Mesendoderm (in vitro differentiated cells): ENCODE data around the gene IL18RAP.

Experiments used
- DNase-seq: peaks from one replicate; pipeline ENCODE4 v3.0.0; 2013
- H2AK5ac ChIP-seq: 2 replicates; pipeline ENCODE4 v1.6.1; 2013; ENCODE audit warnings: low read length, inconsistent platforms
- H2BK120ac ChIP-seq: 2 replicates; pipeline ENCODE4 v1.6.1; 2013; ENCODE audit warnings: low read depth, mild to moderate bottlenecking, low read length, moderate library complexity, mixed read lengths
- H2BK15ac ChIP-seq: replicated peaks from 2 replicates; pipeline ENCODE4 v1.6.1; 2013; ENCODE audit warnings: low read depth, mild to moderate bottlenecking, moderate library complexity
- H2BK5ac ChIP-seq: 2 replicates; pipeline ENCODE4 v1.6.1; 2013; ENCODE audit warnings: low read length, inconsistent platforms
- H3K18ac ChIP-seq: 2 replicates; pipeline ENCODE4 v1.6.1; 2013; ENCODE audit warnings: mild to moderate bottlenecking, low read length, mixed read lengths
- H3K23ac ChIP-seq: one replicate; pipeline ENCODE4 v1.6.1; 2013; ENCODE audit warnings: low read length
- H3K27ac ChIP-seq: 2 replicates; pipeline ENCODE4 v1.5.1; 2013; ENCODE audit warnings: low read depth, mild to moderate bottlenecking, inconsistent platforms, low read length, moderate library complexity
- H3K27me3 ChIP-seq: 2 replicates; pipeline ENCODE4 v1.6.1; 2013; ENCODE audit warnings: low read length, control low read depth, mild to moderate bottlenecking, inconsistent platforms; ENCODE audit not compliant: insufficient read depth, poor library complexity
- H3K36me3 ChIP-seq: 2 replicates; pipeline ENCODE4 v1.6.1; 2013; ENCODE audit warnings: low read length, inconsistent platforms; ENCODE audit not compliant: control insufficient read depth, insufficient read depth
- H3K4ac ChIP-seq: one replicate; pipeline ENCODE4 v1.6.1; 2013; ENCODE audit warnings: low read depth, mild to moderate bottlenecking, low read length, moderate library complexity
- H3K4me1 ChIP-seq: 2 replicates; pipeline ENCODE4 v1.6.1; 2013; ENCODE audit warnings: low read depth, low read length, inconsistent platforms; ENCODE audit not compliant: control insufficient read depth
- H3K4me2 ChIP-seq: 2 replicates; pipeline ENCODE4 v1.6.1; 2013; ENCODE audit warnings: low read length
- H3K4me3 ChIP-seq: 2 replicates; pipeline ENCODE4 v1.5.1; 2013; ENCODE audit warnings: mild to moderate bottlenecking, low read length
- H3K56ac ChIP-seq: one replicate; pipeline ENCODE4 v1.6.1; 2013; ENCODE audit warnings: low read length
- H3K79me1 ChIP-seq: 2 replicates; pipeline ENCODE4 v1.6.1; 2013; ENCODE audit warnings: low read length, inconsistent platforms
- H3K79me2 ChIP-seq: 2 replicates; pipeline ENCODE4 v1.6.1; 2013; ENCODE audit warnings: mild to moderate bottlenecking, low read length; ENCODE audit not compliant: control insufficient read depth, insufficient read depth
- H3K9ac ChIP-seq: 2 replicates; pipeline ENCODE4 v1.6.1; 2013; ENCODE audit warnings: low read length, inconsistent platforms
- H4K5ac ChIP-seq: one replicate; pipeline ENCODE4 v1.6.1; 2013; ENCODE audit warnings: low read length
- H4K8ac ChIP-seq: one replicate; pipeline ENCODE4 v1.6.1; 2013; ENCODE audit warnings: low read depth, mild to moderate bottlenecking, control low read depth, low read length, moderate library complexity
- WGBS: extraction: QIAGEN DNeasy Blood & Tissue Kit; methylation state at CpG from one replicate; pipeline ENCODE4 v1.1.7; 2013; ENCODE audit warnings: low lambda C conversion rate, missing lambda C conversion rate; ENCODE audit not compliant: insufficient coverage; ENCODE audit errors: extremely low coverage; 5-methylcytosine and 5-hydroxymethylcytosine counted together

IL18RAP gene

DNA sequence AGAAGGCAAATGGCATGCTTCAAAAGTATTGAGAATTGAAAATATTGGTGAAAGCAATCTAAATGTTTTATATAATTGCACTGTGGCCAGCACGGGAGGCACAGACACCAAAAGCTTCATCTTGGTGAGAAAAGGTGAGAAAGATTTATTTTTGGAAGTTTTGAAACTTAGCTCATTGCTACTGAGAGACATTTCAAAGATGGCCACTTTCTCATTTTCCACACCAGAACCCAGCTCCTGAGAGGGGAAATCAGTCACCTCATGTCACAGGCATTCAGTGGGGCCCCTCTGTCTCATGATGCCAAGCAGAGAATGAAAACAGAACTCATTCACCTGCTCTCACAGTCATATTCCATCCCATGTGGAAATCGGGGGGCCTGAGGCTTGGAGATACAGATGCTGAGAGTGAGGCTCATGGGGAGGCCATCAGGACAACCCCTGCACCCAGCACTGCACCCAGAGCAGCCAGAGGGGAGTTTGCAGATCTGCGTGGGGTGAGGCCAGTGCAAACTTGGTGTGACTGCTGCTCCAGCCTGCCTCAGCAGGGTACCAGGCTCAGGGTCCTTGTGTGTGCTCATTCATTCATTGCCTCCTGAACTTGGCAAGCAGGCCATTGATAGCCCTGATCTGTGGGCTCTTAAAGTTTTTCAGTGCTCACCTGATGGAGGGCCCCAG is 36.0 kb upstream of the IL18RAP start:
- no peaks in the 10 kb centered on the region for H3K27me3 ChIP-seq
- no peak overlapping the region for H3K9ac ChIP-seq
- H3K4ac ChIP-seq, result no peak overlapping the region
- H3K79me2 ChIP-seq, result no peaks in the 10 kb centered on the region
- no peak overlapping the region for H3K56ac ChIP-seq
- no peak overlapping the region for H2BK5ac ChIP-seq
- no peaks in the 10 kb centered on the region for H3K4me1 ChIP-seq
- WGBS, result no CpG with 5 or more reads among the region's 3 CpGs
- H3K27ac ChIP-seq, result no peak overlapping the region
- no peak overlapping the region for H2AK5ac ChIP-seq
- DNase-seq, result no peak
- H3K23ac ChIP-seq, result no peak overlapping the region
- no peak overlapping the region for H2BK120ac ChIP-seq
- no peaks in the 10 kb centered on the region for H3K36me3 ChIP-seq
- no peak overlapping the region for H2BK15ac ChIP-seq
- no peak overlapping the region for H4K5ac ChIP-seq
- H3K18ac ChIP-seq, result no peak overlapping the region
- no peak overlapping the region for H3K4me3 ChIP-seq
- no peaks in the 10 kb centered on the region for H3K79me1 ChIP-seq
- no peak overlapping the region for H4K8ac ChIP-seq
- H3K4me2 ChIP-seq, result no peak overlapping the region

DNA sequence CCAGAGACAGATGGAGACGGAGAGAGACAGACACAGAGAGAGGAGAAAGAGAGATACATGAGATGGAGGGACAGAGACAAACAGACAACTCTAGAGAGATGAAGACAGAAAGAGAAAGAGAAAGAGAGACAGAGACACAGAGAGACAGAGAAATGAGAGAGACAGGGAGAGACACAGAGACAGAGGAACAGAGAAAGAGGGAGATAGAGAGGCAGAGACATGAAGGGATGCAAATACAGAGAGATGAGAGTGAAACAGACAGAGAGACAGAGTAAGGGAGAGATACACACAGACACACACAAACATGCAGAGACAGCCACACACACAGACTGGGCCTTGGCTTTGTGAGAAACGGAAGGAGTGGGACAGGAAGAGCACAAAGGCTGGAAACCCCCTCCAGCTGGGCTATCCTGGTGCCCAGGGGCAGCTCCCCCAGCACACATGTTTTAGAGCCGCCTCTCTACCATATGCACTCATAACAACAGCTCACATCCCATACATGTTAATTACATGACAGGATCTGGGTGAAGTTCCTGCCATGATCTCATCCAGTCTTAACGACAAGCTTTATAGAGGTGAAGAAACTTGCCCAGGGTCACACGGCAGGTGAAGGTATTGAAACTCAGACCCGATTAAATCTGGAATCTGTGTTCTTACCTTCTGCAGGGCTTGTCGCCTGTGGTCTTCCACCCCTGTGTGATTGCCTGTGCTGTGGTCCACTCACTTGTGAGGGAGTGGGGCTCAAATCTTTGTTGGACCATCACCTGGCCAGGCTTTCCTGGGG is 35.0 kb upstream of the IL18RAP start:
- Histone ChIP-seq H3K23ac (no peak overlapping the region), H2BK5ac (no peak overlapping the region), H3K4me2 (no peak overlapping the region), H3K36me3 (no peaks in the 10 kb centered on the region), H3K4me3 (no peak overlapping the region), H2AK5ac (no peak overlapping the region), H3K79me2 (no peaks in the 10 kb centered on the region), H4K5ac (no peak overlapping the region), H3K9ac (no peak overlapping the region), H3K4me1 (no peaks in the 10 kb centered on the region), H3K79me1 (no peaks in the 10 kb centered on the region), H2BK15ac (no peak overlapping the region), H3K27ac (no peak overlapping the region), H3K4ac (no peak overlapping the region), H4K8ac (no peak overlapping the region), H3K56ac (no peak overlapping the region), H2BK120ac (no peak overlapping the region), H3K27me3 (no peaks in the 10 kb centered on the region), H3K18ac (no peak overlapping the region)
- no peak for DNase-seq
- WGBS, result no CpG with 5 or more reads among the region's 7 CpGs

DNA sequence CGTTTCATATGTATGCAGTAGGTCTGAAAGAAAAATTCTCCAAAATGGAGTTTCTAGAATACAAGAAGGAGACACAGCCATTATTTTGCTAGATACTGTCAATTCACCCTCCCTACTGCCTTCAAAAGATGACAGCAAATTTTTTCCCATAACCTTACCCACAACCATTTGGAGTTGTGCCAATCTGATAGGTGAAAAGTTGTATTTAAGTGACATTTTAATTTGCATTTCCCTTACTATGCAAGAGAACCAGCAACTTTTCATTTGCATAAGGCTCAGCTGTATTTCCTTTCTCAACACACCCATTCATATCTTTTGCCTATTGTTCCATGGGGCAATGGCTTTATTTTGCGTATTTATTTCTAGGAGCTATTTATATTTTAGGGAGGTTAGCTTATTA is 31.4 kb upstream of the IL18RAP start:
- Histone ChIP-seq H3K4ac (no peak overlapping the region), H2BK5ac (no peak overlapping the region), H3K27me3 (no peaks in the 10 kb centered on the region), H3K4me3 (no peak overlapping the region), H3K18ac (no peak overlapping the region), H3K27ac (no peak overlapping the region), H3K4me2 (no peak overlapping the region), H3K23ac (no peak overlapping the region), H3K9ac (no peak overlapping the region), H4K8ac (no peak overlapping the region), H3K79me1 (no peaks in the 10 kb centered on the region), H2BK15ac (no peak overlapping the region), H3K4me1 (no peaks in the 10 kb centered on the region), H3K36me3 (no peaks in the 10 kb centered on the region), H4K5ac (no peak overlapping the region), H3K56ac (no peak overlapping the region), H2AK5ac (no peak overlapping the region), H3K79me2 (no peaks in the 10 kb centered on the region), H2BK120ac (no peak overlapping the region)
- WGBS, result no CpG with 5 or more reads among the region's 2 CpGs
- no peak for DNase-seq

DNA sequence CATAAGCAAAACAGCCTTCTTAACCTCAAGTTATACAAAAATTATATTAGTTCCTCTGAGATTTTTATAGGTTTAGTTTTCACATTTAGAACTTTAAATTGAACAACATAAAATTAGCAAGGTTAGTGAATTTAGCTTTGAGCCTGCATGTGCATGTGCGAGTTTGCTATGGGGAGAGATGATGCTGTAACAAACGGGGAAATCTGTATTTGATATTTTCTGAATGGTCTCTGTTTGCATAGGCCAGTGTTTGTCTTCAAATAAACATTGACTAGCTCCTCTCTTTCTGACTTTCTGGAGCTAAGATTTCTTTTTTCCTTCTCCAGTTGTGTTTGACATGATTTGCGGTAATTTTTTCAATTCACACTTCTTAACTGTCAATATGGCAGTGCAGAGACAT is 30.9 kb upstream of the IL18RAP start:
- H3K79me2 ChIP-seq, result no peaks in the 10 kb centered on the region
- H3K9ac ChIP-seq, result no peak overlapping the region
- H3K36me3 ChIP-seq, result no peaks in the 10 kb centered on the region
- no peak overlapping the region for H3K18ac ChIP-seq
- no peak overlapping the region for H3K27ac ChIP-seq
- no peaks in the 10 kb centered on the region for H3K79me1 ChIP-seq
- no peak overlapping the region for H3K4me2 ChIP-seq
- H3K23ac ChIP-seq, result no peak overlapping the region
- H2AK5ac ChIP-seq, result no peak overlapping the region
- no peak overlapping the region for H2BK15ac ChIP-seq
- H3K56ac ChIP-seq, result no peak overlapping the region
- H3K27me3 ChIP-seq, result no peaks in the 10 kb centered on the region
- no peak for DNase-seq
- H3K4ac ChIP-seq, result no peak overlapping the region
- no peak overlapping the region for H4K8ac ChIP-seq
- no peak overlapping the region for H3K4me3 ChIP-seq
- no peaks in the 10 kb centered on the region for H3K4me1 ChIP-seq
- no peak overlapping the region for H4K5ac ChIP-seq
- no peak overlapping the region for H2BK120ac ChIP-seq
- WGBS, result no CpG with 5 or more reads among the region's 3 CpGs
- no peak overlapping the region for H2BK5ac ChIP-seq

DNA sequence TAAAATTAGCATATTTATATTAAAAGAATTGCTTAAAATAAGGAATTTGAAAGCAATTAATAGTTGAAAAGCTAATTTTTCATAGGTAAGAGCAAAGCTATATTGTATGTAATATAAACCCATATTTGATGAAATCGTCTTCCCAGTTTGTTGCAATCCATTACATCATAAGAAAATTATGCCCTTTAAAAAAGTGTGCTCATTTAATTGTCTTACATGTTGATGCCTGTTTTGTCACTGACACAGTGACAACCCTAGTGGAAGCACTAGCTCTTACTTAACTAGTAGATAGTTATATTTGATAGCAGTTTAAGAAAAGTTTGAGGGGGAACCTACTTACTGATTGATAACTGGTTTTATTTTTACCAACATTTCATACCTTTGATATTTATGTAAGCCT is 30.0 kb upstream of the IL18RAP start:
- H3K79me2 ChIP-seq, result no peaks in the 10 kb centered on the region
- no peak overlapping the region for H2BK5ac ChIP-seq
- no peaks in the 10 kb centered on the region for H3K27me3 ChIP-seq
- H3K79me1 ChIP-seq, result no peaks in the 10 kb centered on the region
- no peak overlapping the region for H3K18ac ChIP-seq
- H3K23ac ChIP-seq, result no peak overlapping the region
- H4K5ac ChIP-seq, result no peak overlapping the region
- no peak overlapping the region for H3K4me2 ChIP-seq
- H3K36me3 ChIP-seq, result no peaks in the 10 kb centered on the region
- H3K56ac ChIP-seq, result no peak overlapping the region
- DNase-seq, result no peak
- no CpG with 5 or more reads among the region's 1 CpG for WGBS
- H3K9ac ChIP-seq, result no peak overlapping the region
- H3K27ac ChIP-seq, result no peak overlapping the region
- no peak overlapping the region for H3K4me3 ChIP-seq
- H2BK15ac ChIP-seq, result no peak overlapping the region
- H2BK120ac ChIP-seq, result no peak overlapping the region
- no peak overlapping the region for H3K4ac ChIP-seq
- H3K4me1 ChIP-seq, result no peaks in the 10 kb centered on the region
- no peak overlapping the region for H4K8ac ChIP-seq
- H2AK5ac ChIP-seq, result no peak overlapping the region
